ENCODE measurements around the gene SPI1.

Gene SPI1

DNA sequence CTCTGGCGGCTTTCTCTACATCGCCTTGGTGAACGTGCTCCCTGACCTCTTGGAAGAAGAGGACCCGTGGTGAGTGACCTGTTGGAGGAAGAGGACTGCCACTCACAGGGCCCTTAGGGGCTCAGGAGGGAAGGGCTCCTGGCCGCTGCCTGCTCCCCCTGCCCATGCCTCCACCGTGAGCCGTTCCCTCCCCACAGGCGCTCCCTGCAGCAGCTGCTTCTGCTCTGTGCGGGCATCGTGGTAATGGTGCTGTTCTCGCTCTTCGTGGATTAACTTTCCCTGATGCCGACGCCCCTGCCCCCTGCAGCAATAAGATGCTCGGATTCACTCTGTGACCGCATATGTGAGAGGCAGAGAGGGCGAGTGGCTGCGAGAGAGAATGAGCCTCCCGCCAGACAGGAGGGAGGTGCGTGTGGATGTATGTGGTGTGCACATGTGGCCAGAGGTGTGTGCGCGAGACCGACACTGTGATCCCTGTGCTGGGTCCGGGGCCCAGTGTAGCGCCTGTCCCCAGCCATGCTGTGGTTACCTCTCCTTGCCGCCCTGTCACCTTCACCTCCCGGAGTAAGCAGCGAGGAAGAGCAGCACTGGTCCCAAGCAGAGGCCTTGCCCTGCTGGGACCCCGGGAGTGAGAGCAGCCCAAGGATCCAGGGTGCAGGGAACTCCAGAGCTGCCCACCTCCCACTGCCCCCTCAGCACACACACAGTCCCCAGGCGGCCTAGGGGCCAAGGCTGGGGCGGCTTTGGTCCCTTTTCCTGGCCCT, 36.9 kb upstream of the SPI1 start:
- H3K27ac ChIP-seq: peak overlapping the region; percentile 44
- TF ChIP-seq ZFX (IDR thresholded peaks at IDR 0.05; ENCODE audit: borderline replicate concordance): no peak
- TF ChIP-seq, protein P1, sequence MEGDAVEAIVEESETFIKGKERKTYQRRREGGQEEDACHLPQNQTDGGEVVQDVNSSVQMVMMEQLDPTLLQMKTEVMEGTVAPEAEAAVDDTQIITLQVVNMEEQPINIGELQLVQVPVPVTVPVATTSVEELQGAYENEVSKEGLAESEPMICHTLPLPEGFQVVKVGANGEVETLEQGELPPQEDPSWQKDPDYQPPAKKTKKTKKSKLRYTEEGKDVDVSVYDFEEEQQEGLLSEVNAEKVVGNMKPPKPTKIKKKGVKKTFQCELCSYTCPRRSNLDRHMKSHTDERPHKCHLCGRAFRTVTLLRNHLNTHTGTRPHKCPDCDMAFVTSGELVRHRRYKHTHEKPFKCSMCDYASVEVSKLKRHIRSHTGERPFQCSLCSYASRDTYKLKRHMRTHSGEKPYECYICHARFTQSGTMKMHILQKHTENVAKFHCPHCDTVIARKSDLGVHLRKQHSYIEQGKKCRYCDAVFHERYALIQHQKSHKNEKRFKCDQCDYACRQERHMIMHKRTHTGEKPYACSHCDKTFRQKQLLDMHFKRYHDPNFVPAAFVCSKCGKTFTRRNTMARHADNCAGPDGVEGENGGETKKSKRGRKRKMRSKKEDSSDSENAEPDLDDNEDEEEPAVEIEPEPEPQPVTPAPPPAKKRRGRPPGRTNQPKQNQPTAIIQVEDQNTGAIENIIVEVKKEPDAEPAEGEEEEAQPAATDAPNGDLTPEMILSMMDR (IDR thresholded peaks at IDR 0.05): no peak

DNA sequence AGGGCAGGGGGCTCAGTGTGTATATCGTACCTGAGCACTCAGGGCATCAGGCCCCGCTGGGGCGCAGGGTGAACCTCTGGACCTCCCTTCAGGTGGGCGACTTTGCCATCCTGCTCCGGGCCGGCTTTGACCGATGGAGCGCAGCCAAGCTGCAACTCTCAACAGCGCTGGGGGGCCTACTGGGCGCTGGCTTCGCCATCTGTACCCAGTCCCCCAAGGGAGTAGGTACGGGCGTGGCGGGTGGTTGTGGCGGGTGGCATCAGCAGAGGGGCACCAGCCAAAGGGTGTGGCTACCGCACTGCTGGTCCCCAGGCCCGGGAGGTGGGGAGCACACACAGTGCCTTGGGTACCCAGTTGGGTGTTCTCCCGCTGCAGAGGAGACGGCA, 36.3 kb upstream of the SPI1 start:
- TF ChIP-seq ZFX (IDR thresholded peaks at IDR 0.05; ENCODE audit: borderline replicate concordance): no peak
- TF ChIP-seq, protein P1 (IDR thresholded peaks at IDR 0.05): no peak
- no peak overlapping the region for H3K27ac ChIP-seq

DNA sequence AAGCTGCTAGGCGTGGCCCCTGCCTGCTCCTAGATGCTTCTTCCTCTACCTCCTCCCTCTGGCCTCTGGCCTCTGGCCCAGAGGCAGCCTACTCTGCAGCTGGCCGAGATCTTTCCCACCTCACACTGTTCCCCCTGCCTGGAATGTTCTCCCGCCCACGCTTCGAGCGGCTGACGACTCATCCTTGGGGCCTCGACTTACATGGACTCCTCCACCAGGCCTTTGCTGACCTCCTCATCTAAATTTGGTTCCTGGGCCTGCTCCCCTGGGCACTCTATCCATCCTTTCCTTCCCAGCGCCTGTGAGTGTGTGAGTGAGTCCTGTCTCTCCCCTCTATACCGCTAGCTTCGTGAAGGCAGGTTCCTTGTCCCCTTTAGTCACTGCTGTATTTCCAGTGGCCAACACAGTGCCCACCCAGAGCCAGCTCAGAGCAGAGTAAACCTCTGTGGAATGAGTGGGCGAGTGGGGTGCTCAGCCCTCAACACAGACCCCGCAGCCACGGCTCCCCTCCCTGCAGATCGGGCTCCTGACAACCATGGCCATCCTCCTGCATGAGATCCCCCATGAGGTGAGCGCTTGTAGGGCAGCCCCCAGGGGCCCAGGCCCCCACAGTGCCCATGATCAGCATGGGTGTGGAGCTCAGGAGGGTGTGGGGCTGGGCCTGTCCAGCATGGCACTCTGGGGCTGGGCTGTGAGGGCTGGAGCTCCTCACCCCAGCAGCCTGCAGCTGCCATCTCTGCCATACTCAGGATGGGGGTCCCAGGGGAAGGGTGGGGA, 35.7 kb upstream of the SPI1 start:
- no peak overlapping the region for H3K27ac ChIP-seq

DNA sequence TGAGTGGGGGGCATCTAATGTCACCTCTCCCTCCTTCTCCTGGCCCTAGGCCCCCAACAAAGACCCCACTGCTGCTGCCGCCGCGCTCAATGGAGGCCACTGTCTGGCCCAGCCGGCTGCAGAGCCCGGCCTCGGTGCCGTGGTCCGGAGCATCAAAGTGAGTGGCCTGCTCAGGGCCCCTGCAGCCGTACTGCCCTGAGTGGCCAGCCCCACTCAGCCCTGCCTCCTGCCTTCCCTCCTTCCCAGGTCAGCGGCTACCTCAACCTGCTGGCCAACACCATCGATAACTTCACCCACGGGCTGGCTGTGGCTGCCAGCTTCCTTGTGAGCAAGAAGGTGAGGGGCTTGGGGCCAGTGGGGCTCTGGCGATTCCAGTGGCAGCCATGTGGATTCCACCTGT, 35.0 kb upstream of the SPI1 start:
- no peak overlapping the region for H3K27ac ChIP-seq
- TF ChIP-seq ZFX (IDR thresholded peaks at IDR 0.05; ENCODE audit: borderline replicate concordance): no peak
- TF ChIP-seq, protein P1 (IDR thresholded peaks at IDR 0.05): no peak

More for the DNA sequence above, 35.7 kb upstream of the SPI1 start:
- TF ChIP-seq ZFX (IDR thresholded peaks at IDR 0.05; ENCODE audit: borderline replicate concordance): no peak
- TF ChIP-seq, protein P1 (IDR thresholded peaks at IDR 0.05): no peak

DNA sequence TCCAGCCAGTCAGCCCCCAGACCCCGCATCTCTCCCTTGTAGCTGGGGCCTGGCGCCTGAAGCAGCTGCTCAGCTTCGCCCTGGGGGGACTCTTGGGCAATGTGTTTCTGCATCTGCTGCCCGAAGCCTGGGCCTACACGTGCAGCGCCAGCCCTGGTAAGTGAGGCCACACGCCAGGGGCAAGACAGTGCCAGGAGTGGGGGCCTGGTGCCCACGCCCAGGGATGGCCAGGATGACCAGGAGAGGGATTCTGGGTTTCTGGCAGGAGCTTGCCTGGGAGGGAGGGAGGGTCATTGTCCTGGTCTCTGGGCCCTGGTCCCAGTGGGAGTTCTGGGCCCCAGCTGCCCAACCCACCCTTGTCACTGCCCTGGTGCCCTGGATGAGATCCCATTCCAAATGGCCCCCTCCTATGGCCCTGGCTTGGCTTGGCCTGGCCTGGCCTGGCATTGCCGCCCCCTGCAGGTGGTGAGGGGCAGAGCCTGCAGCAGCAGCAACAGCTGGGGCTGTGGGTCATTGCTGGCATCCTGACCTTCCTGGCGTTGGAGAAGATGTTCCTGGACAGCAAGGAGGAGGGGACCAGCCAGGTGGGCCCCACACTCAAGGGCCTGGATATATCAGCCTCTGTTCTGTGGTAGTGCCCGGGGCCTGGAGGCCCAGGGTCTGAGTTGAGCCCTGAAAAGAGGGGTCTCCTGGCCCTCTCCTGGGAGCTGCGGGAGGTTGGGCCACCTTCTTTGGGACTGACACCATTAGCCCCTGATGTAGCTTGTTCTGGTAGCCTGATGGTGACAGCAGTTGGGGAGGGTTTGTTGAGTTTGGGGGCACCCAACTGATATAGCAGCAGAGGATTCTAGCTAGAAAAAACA, 33.8 kb upstream of the SPI1 start:
- no peak overlapping the region for H3K27ac ChIP-seq
- TF ChIP-seq ZFX (IDR thresholded peaks at IDR 0.05; ENCODE audit: borderline replicate concordance): no peak
- TF ChIP-seq, protein P1 (IDR thresholded peaks at IDR 0.05): peak; percentile 94

DNA sequence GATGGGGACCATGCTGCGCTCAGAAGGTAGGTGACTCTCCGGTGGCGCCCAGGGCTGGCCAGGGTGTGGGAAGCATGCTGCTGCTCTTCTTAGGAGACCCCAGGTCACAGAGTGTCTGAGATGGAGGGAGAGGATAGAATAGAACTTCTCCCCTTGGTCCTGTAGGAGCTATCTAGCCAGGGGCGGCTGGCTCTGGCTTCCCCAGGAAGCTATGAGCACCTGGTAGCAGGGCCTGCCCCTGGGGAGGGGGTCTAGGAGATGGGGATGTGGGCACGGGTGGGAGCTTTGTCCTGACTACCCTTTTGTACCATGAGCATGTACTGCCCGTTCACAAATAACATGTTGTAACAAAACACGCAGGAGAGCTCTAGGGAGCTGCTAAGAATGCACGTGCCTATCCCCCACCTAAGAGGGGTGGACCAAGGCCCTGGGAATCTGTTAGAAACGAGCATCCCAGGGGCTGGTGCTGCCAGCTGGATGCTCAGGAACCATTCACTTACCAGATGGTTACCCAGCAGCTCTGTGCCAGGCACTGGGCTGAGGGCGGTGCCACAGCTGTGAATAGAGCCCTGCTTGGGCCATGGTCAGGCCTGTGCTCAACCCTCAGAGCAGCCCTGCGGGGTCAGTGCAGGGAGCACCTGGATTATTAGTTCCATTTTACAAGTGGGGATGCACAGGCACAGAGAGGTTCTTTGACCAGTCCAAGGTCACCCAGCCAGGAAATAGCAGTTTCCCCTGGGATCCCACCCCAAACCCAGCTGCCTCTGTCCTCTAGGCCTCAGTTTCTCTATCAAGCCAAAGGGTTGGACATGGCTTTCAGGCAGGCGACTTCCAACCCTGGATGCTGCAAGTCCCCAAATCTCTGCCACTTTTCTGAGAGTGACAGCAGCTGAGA, 32.3 kb upstream of the SPI1 start:
- no peak overlapping the region for H3K27ac ChIP-seq
- TF ChIP-seq, protein P1 (IDR thresholded peaks at IDR 0.05): no peak
- no peak for TF ChIP-seq ZFX (IDR thresholded peaks at IDR 0.05; ENCODE audit: borderline replicate concordance)
